Esophagus muscularis mucosa (tissue), 3 donors: ENCODE data around the gene INPP5A.

Source experiments
- POLR2A ChIP-seq: fragments of 450-650 bp; IDR thresholded peaks from one replicate; pipeline ENCODE4 v1.6.1; 2017; ENCODE audit warnings: antibody characterized with exemption, moderate library complexity, mild to moderate bottlenecking, low read depth
- TF ChIP-seq, protein P1 (sequence below), 3 experiments: fragments of 200-600 bp in 2 of 3; fragments of 450-650 bp in 1 of 3; sonication (generic) in 2 of 3; IDR thresholded peaks; one replicate each; pipeline ENCODE4 v1.5.1; 2017 to 2019; ENCODE audit warnings: antibody characterized with exemption in 3 of 3, mild to moderate bottlenecking in 2 of 3, moderate library complexity in 1 of 3

GRCh38 chr10:132590752-132591121, 53.1 kb downstream of the INPP5A start:
- TF ChIP-seq, protein P1, sequence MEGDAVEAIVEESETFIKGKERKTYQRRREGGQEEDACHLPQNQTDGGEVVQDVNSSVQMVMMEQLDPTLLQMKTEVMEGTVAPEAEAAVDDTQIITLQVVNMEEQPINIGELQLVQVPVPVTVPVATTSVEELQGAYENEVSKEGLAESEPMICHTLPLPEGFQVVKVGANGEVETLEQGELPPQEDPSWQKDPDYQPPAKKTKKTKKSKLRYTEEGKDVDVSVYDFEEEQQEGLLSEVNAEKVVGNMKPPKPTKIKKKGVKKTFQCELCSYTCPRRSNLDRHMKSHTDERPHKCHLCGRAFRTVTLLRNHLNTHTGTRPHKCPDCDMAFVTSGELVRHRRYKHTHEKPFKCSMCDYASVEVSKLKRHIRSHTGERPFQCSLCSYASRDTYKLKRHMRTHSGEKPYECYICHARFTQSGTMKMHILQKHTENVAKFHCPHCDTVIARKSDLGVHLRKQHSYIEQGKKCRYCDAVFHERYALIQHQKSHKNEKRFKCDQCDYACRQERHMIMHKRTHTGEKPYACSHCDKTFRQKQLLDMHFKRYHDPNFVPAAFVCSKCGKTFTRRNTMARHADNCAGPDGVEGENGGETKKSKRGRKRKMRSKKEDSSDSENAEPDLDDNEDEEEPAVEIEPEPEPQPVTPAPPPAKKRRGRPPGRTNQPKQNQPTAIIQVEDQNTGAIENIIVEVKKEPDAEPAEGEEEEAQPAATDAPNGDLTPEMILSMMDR (IDR thresholded peaks at IDR 0.05) = no peak
- TF ChIP-seq POLR2A = no peak
